ENCODE measurements around the gene UXS1. TPM values are rescaled to one million over a fixed set of nuclear protein-coding genes. Genes with fewer than 3 reads are reported as not detected.

The UXS1 gene
- polyA plus RNA-seq, 1 donor from 2014 or later, result 19.1 TPM

- no peaks in the 10 kb centered on the region for H4K20me1 ChIP-seq (ENCODE audit: insufficient read depth)
- no peak for TF ChIP-seq MXI1 (conservative IDR thresholded peaks at IDR 0.05; ENCODE audit: poor library complexity, severe bottlenecking)
- no peak for TF ChIP-seq EZH2 (IDR thresholded peaks at IDR 0.05; ENCODE audit: borderline replicate concordance, insufficient read depth, low read length, poor library complexity, severe bottlenecking)
- no peak for TF ChIP-seq POLR2AphosphoS5 (IDR thresholded peaks at IDR 0.05)
- TF ChIP-seq REST (IDR thresholded peaks at IDR 0.05; ENCODE audit: borderline replicate concordance), result no peak
- no peak for TF ChIP-seq EP300 (conservative IDR thresholded peaks at IDR 0.05; ENCODE audit: poor library complexity, severe bottlenecking)
- TF ChIP-seq TAF1 (IDR thresholded peaks at IDR 0.05; ENCODE audit: low read depth), result no peak
- TF ChIP-seq CTCF (IDR thresholded peaks at IDR 0.05; ENCODE audit: poor library complexity, severe bottlenecking), result no peak
- TF ChIP-seq RAD21 (conservative IDR thresholded peaks at IDR 0.05), result no peak
- no peak for TF ChIP-seq SMC3 (conservative IDR thresholded peaks at IDR 0.05; ENCODE audit: poor library complexity)
- no peak overlapping the region for H3K4me2 ChIP-seq (ENCODE audit: low read length)
- no peak overlapping the region for H3K27ac ChIP-seq (ENCODE audit: low read length)
- H2AFZ ChIP-seq (ENCODE audit: low read depth, low read length), result no peak overlapping the region
- no peaks in the 10 kb centered on the region for H3K79me2 ChIP-seq (replicated peaks; ENCODE audit: insufficient read depth, low read length)
- H3K4me3 ChIP-seq (ENCODE audit: low read length), result no peak overlapping the region
- no peak overlapping the region for H3K9ac ChIP-seq (ENCODE audit: low read length)
- no peaks in the 10 kb centered on the region for H3K9me3 ChIP-seq (ENCODE audit: low read length)
- no peaks in the 10 kb centered on the region for H3K9me2 ChIP-seq (ENCODE audit: insufficient read depth, low read length)
- no peaks in the 10 kb centered on the region for H3F3A ChIP-seq (ENCODE audit: insufficient read depth, low read length, poor library complexity, severe bottlenecking)
- H3K27me3 ChIP-seq (ENCODE audit: insufficient read depth, low read depth, low read length), result no peaks in the 10 kb centered on the region
- no peaks in the 10 kb centered on the region for H3K36me3 ChIP-seq (ENCODE audit: insufficient read depth, low read length)
Measured at GRCh38 chr2:106058469-106059137, 135.5 kb downstream of the UXS1 start.

GRCh38 chr2:106057206-106057605 lies 136.9 kb downstream of the UXS1 start:
- H3F3A ChIP-seq (ENCODE audit: insufficient read depth, low read length, poor library complexity, severe bottlenecking), result no peaks in the 10 kb centered on the region
- no peaks in the 10 kb centered on the region for H4K20me1 ChIP-seq (ENCODE audit: insufficient read depth)
- H3K9ac ChIP-seq (ENCODE audit: low read length), result no peak overlapping the region
- H3K27me3 ChIP-seq (ENCODE audit: insufficient read depth, low read depth, low read length), result no peaks in the 10 kb centered on the region
- H3K4me3 ChIP-seq (ENCODE audit: low read length), result no peak overlapping the region
- H3K9me2 ChIP-seq (ENCODE audit: insufficient read depth, low read length), result no peaks in the 10 kb centered on the region
- H2AFZ ChIP-seq (ENCODE audit: low read depth, low read length), result no peak overlapping the region
- H3K27ac ChIP-seq (ENCODE audit: low read length), result no peak overlapping the region
- TF ChIP-seq CTCF (IDR thresholded peaks at IDR 0.05; ENCODE audit: poor library complexity, severe bottlenecking) (no peak), EP300 (conservative IDR thresholded peaks at IDR 0.05; ENCODE audit: poor library complexity, severe bottlenecking) (no peak), MXI1 (conservative IDR thresholded peaks at IDR 0.05; ENCODE audit: poor library complexity, severe bottlenecking) (no peak), POLR2AphosphoS5 (IDR thresholded peaks at IDR 0.05) (no peak), EZH2 (IDR thresholded peaks at IDR 0.05; ENCODE audit: borderline replicate concordance, insufficient read depth, low read length, poor library complexity, severe bottlenecking) (no peak), TAF1 (IDR thresholded peaks at IDR 0.05; ENCODE audit: low read depth) (no peak), RAD21 (conservative IDR thresholded peaks at IDR 0.05) (no peak), SMC3 (conservative IDR thresholded peaks at IDR 0.05; ENCODE audit: poor library complexity) (no peak), REST (IDR thresholded peaks at IDR 0.05; ENCODE audit: borderline replicate concordance) (no peak)
- H3K79me2 ChIP-seq (replicated peaks; ENCODE audit: insufficient read depth, low read length), result no peaks in the 10 kb centered on the region
- H3K9me3 ChIP-seq (ENCODE audit: low read length), result no peaks in the 10 kb centered on the region
- H3K36me3 ChIP-seq (ENCODE audit: insufficient read depth, low read length), result no peaks in the 10 kb centered on the region
- no peak overlapping the region for H3K4me2 ChIP-seq (ENCODE audit: low read length)
